ENCODE data around the gene COQ8B.
"Not testable (repeated sequence)": the region's sequence is repeated elsewhere in the genome, so short reads cannot be mapped to it uniquely, and the experiment has no call there.

COQ8B gene

GRCh38 chr19:40742477-40742876 is 25.8 kb upstream of the COQ8B start:
- DNase-seq (ENCODE audit: low read depth in 2 of 2): no peak

DNA sequence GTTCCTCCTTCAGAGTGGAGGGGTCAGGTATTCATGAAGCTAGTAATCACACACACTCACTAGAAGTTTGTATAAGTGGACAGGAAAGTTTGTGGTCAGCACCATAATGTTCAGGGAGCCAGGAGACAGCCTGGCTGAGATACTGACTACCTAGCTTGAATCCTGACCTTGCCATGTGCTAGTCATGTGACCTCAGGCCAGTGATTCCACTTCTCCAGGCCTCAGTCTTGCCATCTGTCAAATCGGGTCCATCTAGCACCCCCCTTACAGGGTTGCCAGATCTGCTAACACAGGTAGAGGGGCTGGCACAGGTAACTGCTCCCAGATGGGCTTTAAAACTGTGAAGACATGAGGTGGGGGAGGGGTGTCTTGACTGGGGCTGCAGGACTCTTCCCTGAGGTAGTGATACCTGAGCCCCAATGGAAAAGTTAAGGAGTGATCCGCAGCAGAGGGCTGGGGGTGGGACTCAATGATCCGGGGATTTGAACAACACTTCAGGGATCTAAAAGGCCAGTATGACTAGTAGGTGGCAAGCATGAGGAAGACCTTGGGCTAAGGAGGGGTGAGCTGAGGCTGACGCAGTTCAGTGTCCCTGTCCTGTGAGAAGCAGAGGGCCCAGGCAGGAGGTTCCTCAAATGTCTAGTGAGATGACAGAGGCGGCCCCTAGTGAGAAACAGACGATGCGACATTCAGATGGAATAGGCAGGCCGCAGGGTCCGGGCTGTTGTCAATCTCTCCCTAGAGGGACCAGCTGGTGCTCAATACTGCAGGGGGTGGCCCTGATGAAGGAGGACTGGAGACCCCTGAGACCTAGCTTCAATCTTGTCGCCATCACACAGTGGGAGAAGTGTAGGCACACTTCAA is 25.1 kb upstream of the COQ8B start:
- DNase-seq (ENCODE audit: low read depth in 2 of 2): no peak

DNA sequence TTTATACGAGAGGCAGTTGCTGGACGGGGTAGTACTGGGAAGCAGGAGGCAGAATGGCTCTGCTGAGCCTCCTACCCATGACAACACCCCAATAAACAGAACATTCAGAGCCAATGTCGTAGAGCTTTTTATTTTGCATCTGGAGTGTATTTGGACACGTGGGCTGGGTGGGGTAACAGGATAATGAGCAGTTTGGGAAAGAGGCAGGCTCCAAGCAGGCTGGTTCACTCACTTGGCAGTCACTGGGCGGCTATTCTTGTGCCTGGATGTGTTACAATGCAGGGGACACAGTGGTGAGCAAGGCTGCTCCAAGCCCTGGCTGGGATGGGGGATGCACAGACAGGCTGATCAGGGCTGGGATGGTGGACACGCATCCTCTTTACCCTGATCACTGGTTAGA is 24.1 kb upstream of the COQ8B start:
- no peak for DNase-seq (ENCODE audit: low read depth in 2 of 2)

DNA sequence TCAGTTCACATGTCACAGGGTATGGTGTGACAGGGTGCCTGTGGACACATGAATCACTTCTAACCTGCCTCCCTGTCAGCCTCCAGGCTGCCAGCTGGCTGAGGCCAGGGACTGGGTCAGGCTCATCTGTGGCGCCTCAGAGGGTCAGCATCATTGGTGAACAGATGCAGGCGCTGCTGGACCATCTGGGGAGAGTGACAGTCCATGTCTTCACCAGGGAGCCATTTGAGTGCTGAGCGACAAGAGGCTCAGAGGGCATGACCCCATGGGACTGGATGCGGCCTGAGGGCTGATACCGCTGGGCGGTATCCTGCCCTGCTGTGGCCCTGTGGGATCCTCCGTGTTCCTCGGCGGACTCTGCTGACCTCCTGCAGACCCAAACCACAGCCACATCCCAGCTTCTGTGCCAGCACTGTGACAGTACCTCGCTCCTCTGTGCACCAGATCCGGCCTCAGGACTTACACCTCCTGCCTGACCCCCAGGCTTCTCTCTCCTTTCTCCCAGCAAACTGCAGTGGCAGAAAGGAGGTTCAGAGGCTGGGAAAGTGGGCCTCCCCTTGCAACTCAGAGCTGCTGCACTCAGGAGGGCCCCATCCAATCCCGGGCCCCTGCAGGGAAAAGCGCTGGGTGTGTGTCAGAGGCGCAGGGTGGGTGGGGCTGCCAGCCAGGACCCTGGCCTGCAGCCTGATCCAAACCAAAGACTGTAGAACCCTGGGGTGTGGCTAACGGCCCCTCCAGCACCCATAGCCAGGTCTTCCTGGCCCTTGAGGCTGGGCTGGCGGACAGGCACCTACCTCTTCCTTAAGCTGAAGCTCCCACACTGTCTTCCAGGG is 23.4 kb upstream of the COQ8B start:
- no peak for DNase-seq (ENCODE audit: low read depth in 2 of 2)

- no peak for DNase-seq (ENCODE audit: low read depth in 2 of 2)
These were observed 22.5 kb upstream of the COQ8B start for GRCh38 chr19:40739030-40739839.

DNA sequence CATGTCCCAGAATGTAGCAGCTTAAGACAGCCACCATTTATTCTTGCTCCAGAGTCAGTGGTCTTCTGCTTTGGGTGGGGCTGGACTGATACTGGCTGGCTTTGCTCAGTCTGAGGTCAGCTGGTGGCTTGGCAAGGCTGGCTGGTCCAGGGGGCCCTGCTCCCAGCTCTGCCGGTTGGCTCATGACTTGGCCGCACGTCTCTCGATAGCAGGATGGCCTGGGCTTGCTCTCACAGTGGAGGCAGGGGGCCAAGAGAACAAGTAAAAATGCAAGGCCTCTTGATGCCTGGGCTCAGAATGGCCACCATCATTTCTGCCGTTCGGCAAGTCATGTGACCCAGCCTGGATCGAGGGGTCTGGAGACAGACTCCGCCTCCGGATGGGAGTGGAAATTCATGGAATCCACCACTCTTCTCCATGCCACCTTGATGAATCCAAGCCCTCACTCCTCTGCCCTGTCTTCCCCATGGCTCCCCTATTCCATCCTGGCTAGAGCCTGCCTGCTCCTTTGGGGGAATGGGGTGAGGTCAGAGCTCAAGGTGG is 20.5 kb upstream of the COQ8B start:
- no peak for DNase-seq (ENCODE audit: low read depth in 2 of 2)

GRCh38 chr19:40736661-40737060 is 20.0 kb upstream of the COQ8B start:
- DNase-seq (ENCODE audit: low read depth in 2 of 2): no peak

GRCh38 chr19:40735013-40735771 is 18.5 kb upstream of the COQ8B start:
- DNase-seq (ENCODE audit: low read depth in 2 of 2): no peak

- no peak for DNase-seq (ENCODE audit: low read depth in 2 of 2)
These were observed 16.5 kb upstream of the COQ8B start for GRCh38 chr19:40733149-40733548.

- DNase-seq (ENCODE audit: low read depth in 2 of 2): not testable (repeated sequence)
These were observed 15.6 kb upstream of the COQ8B start for GRCh38 chr19:40732304-40732703.

- DNase-seq (ENCODE audit: low read depth in 2 of 2): not testable (repeated sequence)
These were observed 13.4 kb upstream of the COQ8B start for GRCh38 chr19:40730065-40730464.

DNA sequence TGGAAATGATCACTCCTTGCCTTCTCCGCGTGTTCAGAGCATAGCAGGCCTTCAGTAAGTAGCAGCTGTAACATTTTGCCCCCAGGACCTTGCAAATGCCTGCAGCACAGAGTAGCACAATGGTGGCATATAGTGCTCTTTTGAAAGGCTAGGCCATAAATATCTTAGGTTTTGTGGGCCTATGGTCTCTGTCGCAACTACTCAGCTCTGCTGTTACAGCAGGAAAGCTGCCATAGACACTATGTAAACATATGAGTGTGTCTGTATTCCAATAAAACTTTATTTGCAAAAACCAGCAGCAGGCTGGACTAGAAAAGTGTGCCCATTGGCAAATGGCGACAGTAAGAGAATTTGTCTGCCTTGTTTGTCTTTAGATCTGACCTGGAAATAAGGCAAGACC is 9.6 kb upstream of the COQ8B start:
- no peak for DNase-seq (ENCODE audit: low read depth in 2 of 2)

- DNase-seq (ENCODE audit: low read depth in 2 of 2): no peak
These were observed 8.2 kb upstream of the COQ8B start for GRCh38 chr19:40724855-40725254.

GRCh38 chr19:40724315-40724714 is 7.6 kb upstream of the COQ8B start:
- DNase-seq (ENCODE audit: low read depth in 2 of 2): no peak

DNA sequence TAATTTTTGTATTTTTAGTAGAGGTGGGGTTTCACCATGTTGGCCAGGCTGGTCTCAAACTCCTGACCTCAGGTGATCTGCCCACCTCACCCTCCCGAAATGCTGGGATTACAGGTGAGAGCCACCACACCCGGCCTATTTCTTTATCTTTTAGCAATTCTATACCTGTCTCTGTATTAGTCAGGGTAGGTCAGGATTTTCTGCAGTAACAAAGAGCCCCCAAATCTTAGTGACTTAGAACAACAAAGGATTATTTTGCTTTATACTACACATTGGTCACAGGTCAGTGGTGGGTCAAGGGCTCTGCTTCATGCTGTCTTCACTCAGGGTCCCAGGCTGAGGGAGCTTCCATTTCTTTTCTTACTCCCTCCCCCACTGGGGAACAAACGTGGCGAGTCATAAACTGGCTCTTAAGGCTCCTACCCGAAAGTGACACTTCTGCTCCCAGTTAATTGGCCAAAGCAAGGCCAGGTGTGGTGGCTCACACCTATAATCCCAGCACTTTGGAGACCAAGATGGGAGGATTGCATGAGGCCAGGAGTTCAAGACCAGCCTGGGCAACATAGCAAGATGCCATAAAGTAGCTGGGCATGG is 7.1 kb upstream of the COQ8B start:
- DNase-seq (ENCODE audit: low read depth in 2 of 2): no peak

DNA sequence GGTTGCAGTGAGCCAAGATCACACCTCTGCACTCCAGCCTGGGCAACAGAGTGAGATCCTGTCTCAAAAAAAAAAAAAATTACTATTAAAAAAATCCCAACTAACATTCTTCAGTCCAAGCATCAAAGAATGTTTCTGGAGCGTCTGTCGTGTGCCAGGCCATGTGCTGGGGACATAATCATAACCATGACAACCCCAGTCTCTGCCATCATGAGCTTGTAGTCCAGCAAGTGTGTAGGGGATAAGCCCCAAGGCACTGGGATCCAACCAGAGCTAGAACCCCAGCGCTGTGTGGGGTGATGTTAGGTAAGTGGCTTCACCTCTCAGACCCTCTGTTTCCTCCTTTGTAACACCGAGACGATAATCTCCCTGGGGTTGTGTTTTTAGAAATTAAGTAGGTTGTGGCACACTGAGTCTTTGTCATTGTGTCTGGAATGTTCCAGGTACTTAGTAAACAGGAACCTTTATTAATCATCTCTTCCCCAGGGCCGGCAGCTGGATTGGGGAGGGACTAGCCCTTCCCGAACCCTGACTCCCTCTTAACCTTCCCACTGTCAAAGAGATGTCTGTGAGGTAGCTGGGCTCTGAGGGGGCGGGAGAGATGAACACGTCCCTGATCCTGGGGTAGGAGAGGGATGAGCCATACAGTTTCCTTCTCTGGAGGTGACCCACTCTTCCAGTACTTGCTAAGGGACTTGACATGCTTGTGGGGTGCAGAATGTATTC is 5.4 kb upstream of the COQ8B start:
- no peak for DNase-seq (ENCODE audit: low read depth in 2 of 2)

DNA sequence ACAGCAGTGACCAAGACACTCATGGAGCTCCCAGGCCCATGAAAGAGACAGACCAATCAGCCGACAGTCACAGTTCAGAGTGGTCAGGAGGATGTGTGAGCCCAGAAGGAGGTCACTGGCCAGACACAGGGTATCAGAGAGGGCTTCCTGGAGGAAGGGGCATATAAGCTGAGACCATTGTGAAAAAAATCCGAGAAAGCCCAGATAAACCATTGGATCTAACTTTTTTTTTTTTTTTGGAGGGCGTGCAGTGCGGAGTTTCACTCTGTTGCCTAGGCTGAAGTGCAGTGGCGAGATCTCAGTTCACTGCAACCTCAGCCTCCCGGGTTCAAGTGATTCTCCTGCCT is 4.4 kb upstream of the COQ8B start:
- DNase-seq (ENCODE audit: low read depth in 2 of 2): no peak

DNA sequence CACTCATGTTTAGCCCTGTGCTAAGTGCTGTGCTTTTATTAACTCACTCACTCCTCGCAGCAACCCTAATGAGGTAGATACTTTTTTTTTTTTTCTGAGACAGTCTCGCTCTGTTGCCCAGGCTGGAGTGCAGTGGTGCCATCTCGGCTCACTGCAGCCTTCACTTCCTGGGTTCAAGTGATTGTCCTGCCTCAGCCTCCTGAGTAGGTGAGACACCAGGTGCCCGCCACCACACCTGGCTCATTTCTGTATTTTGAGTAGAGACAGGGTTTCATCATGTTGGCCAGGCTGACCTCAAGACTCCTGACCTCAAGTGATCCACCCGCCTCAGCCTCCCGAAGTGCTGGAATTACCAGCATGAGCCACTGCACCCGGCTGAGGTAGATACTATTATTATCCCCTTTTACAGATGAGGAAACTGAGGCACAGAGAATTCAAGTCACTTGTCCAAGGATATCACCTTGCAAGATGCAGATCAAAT is 2.8 kb upstream of the COQ8B start:
- no peak for DNase-seq (ENCODE audit: low read depth in 2 of 2)

DNA sequence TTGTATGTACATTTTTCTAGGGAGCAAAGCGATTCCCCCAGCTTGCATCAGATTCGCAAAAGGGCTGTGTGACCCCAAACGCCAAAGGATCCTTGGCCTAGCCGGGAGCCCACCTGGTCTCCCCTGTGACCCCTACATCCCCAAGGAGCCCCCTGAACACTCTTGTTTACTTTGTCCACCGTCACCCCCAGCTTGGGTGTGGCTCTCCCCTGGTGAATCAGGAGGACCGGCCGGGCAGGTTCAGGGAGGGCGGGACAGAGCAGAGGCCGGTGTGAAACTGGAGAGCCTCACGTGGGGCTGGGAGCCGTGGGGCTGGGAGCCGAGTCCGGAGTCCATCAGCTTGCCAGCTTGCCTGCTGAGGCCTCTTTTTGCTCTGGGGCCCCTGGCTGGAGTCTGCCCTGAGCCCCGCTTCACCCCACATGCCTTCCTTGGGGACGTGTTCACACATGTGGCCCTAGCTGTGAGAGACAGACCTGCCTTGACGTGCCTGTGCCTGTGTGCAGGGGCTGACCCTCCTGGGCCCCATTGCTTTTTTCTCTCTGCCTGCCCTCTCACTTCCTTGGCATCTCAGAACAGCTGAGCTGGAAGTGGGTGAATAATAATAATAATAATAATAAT is 2.2 kb upstream of the COQ8B start:
- no peak for DNase-seq (ENCODE audit: low read depth in 2 of 2)

All from stimulated activated CD8-positive, alpha-beta memory T cell treated with anti-CD3 and anti-CD28 coated beads, Interleukin-2, amount 100 ng/mL, for 48 hours (primary cell).